GM12864 (cell line): ENCODE results near the gene MISP.

Experiments used
- DNase-seq: peaks from one replicate; pipeline ENCODE4 v3.0.0-alpha.2; 2011; ENCODE audit warnings: low read depth
- H3K4me3 ChIP-seq: 2 replicates; pipeline ENCODE4 v1.5.1; 2011; ENCODE audit warnings: mild to moderate bottlenecking, low read depth, low read length, control low read depth
- CTCF ChIP-seq: IDR thresholded peaks from 2 replicates; pipeline ENCODE4 v1.5.1; 2011; ENCODE audit warnings: low read depth, mild to moderate bottlenecking, moderate library complexity, low read length, control low read depth, inconsistent platforms; ENCODE audit errors: missing control alignments

The MISP gene

GRCh38 chr19:803099-803561, 52.2 kb downstream of the MISP start:
- no peak for DNase-seq
- no peak for TF ChIP-seq CTCF
- no peak overlapping the region for H3K4me3 ChIP-seq

GRCh38 chr19:803686-804418, 52.9 kb downstream of the MISP start:
- no peak for DNase-seq
- TF ChIP-seq CTCF, result no peak
- no peak overlapping the region for H3K4me3 ChIP-seq

- no peak for DNase-seq
- no peak overlapping the region for H3K4me3 ChIP-seq
- TF ChIP-seq CTCF, result no peak
Measured at GRCh38 chr19:804419-805165, 53.7 kb downstream of the MISP start.

- H3K4me3 ChIP-seq, result no peak overlapping the region
- DNase-seq, result no peak
- no peak for TF ChIP-seq CTCF
Measured at GRCh38 chr19:805166-805551, 54.2 kb downstream of the MISP start.

- DNase-seq, result no peak
- no peak overlapping the region for H3K4me3 ChIP-seq
- TF ChIP-seq CTCF, result no peak
Measured at GRCh38 chr19:805600-806550, 55.0 kb downstream of the MISP start.

GRCh38 chr19:806815-807421, 56.0 kb downstream of the MISP start:
- TF ChIP-seq CTCF, result no peak
- DNase-seq, result no peak
- H3K4me3 ChIP-seq, result no peak overlapping the region
